ENCODE data around the gene SLC9A9.
"Not testable (repeated sequence)": the region's sequence is repeated elsewhere in the genome, so short reads cannot be mapped to it uniquely, and the experiment has no call there.

The SLC9A9 gene

GRCh38 chr3:143808030-143808429 lies 40.2 kb downstream of the SLC9A9 start:
- no peak for DNase-seq

GRCh38 chr3:143806038-143806437 lies 42.2 kb downstream of the SLC9A9 start:
- DNase-seq, result no peak

GRCh38 chr3:143805476-143805875 lies 42.8 kb downstream of the SLC9A9 start:
- DNase-seq, result not testable (repeated sequence)

GRCh38 chr3:143801046-143801445 lies 47.2 kb downstream of the SLC9A9 start:
- not testable (repeated sequence) for DNase-seq

GRCh38 chr3:143798151-143798550 lies 50.1 kb downstream of the SLC9A9 start:
- DNase-seq, result not testable (repeated sequence)

- DNase-seq, result no peak
Measured at GRCh38 chr3:143795874-143796273, 52.4 kb downstream of the SLC9A9 start.

GRCh38 chr3:143794793-143795462 lies 53.3 kb downstream of the SLC9A9 start:
- DNase-seq, result no peak

GRCh38 chr3:143793971-143794370 lies 54.3 kb downstream of the SLC9A9 start:
- DNase-seq, result no peak

GRCh38 chr3:143791386-143791785 lies 56.9 kb downstream of the SLC9A9 start:
- DNase-seq, result no peak

GRCh38 chr3:143786219-143787191 lies 61.8 kb downstream of the SLC9A9 start:
- DNase-seq, result no peak

- DNase-seq, result no peak
Measured at GRCh38 chr3:143784446-143784845, 63.8 kb downstream of the SLC9A9 start.

- no peak for DNase-seq
Measured at GRCh38 chr3:143783851-143784370, 64.4 kb downstream of the SLC9A9 start.

- DNase-seq, result no peak
Measured at GRCh38 chr3:143775459-143775858, 72.8 kb downstream of the SLC9A9 start.

- DNase-seq, result no peak
Measured at GRCh38 chr3:143771939-143772338, 76.3 kb downstream of the SLC9A9 start.

GRCh38 chr3:143771258-143771657 lies 77.0 kb downstream of the SLC9A9 start:
- no peak for DNase-seq

- DNase-seq, result no peak
Measured at GRCh38 chr3:143770391-143770790, 77.9 kb downstream of the SLC9A9 start.

GRCh38 chr3:143769616-143770015 lies 78.7 kb downstream of the SLC9A9 start:
- DNase-seq, result no peak

GRCh38 chr3:143764840-143765239 lies 83.4 kb downstream of the SLC9A9 start:
- no peak for DNase-seq

- DNase-seq, result no peak
Measured at GRCh38 chr3:143763564-143764162, 84.6 kb downstream of the SLC9A9 start.

GRCh38 chr3:143757691-143758090 lies 90.6 kb downstream of the SLC9A9 start:
- DNase-seq, result no peak

GRCh38 chr3:143755978-143756377 lies 92.3 kb downstream of the SLC9A9 start:
- DNase-seq, result no peak

GRCh38 chr3:143754090-143754489 lies 94.2 kb downstream of the SLC9A9 start:
- no peak for DNase-seq

GRCh38 chr3:143753456-143753855 lies 94.8 kb downstream of the SLC9A9 start:
- no peak for DNase-seq
